ENCODE data around the gene ZNF521. TPM values are rescaled to one million over a fixed set of nuclear protein-coding genes. Genes with fewer than 3 reads are reported as not detected.
A peak's percentile ranks its signal among the peaks of the same experiment; 100 is the strongest.

Gene ZNF521
- total RNA-seq, 1 donor from 2014 or later, result 75.1 TPM

GRCh38 chr18:25322806-25323205 is 29.2 kb downstream of the ZNF521 start:
- peaks cover 9% of the 10 kb centered on the region for H3K36me3 Mint-ChIP-seq
- H3K27ac Mint-ChIP-seq, result no peak overlapping the region
- DNase-seq (ENCODE audit: extremely low spot score, unreplicated experiment), result no peak
- H3K27me3 Mint-ChIP-seq, result no peaks in the 10 kb centered on the region
- TF ChIP-seq, protein P1, sequence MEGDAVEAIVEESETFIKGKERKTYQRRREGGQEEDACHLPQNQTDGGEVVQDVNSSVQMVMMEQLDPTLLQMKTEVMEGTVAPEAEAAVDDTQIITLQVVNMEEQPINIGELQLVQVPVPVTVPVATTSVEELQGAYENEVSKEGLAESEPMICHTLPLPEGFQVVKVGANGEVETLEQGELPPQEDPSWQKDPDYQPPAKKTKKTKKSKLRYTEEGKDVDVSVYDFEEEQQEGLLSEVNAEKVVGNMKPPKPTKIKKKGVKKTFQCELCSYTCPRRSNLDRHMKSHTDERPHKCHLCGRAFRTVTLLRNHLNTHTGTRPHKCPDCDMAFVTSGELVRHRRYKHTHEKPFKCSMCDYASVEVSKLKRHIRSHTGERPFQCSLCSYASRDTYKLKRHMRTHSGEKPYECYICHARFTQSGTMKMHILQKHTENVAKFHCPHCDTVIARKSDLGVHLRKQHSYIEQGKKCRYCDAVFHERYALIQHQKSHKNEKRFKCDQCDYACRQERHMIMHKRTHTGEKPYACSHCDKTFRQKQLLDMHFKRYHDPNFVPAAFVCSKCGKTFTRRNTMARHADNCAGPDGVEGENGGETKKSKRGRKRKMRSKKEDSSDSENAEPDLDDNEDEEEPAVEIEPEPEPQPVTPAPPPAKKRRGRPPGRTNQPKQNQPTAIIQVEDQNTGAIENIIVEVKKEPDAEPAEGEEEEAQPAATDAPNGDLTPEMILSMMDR (conservative IDR thresholded peaks at IDR 0.05), result no peak
- no peak overlapping the region for H3K4me3 Mint-ChIP-seq
- H3K4me1 Mint-ChIP-seq (ENCODE audit: unreplicated experiment), result peaks cover 47% of the 10 kb centered on the region
- H3K9me3 Mint-ChIP-seq, result no peaks in the 10 kb centered on the region

GRCh38 chr18:25316381-25317018 is 35.5 kb downstream of the ZNF521 start:
- peaks cover 34% of the 10 kb centered on the region for H3K4me1 Mint-ChIP-seq (ENCODE audit: unreplicated experiment)
- peaks cover 9% of the 10 kb centered on the region for H3K36me3 Mint-ChIP-seq
- TF ChIP-seq, protein P1 (conservative IDR thresholded peaks at IDR 0.05), result no peak
- no peaks in the 10 kb centered on the region for H3K9me3 Mint-ChIP-seq
- no peak for DNase-seq (ENCODE audit: extremely low spot score, unreplicated experiment)
- peak overlapping the region; percentile 2 for H3K4me3 Mint-ChIP-seq
- no peak overlapping the region for H3K27ac Mint-ChIP-seq
- H3K27me3 Mint-ChIP-seq, result no peaks in the 10 kb centered on the region

GRCh38 chr18:25314838-25315190 is 37.2 kb downstream of the ZNF521 start:
- Mint-ChIP-seq H3K9me3 (no peaks in the 10 kb centered on the region), H3K36me3 (peaks cover 8% of the 10 kb centered on the region), H3K4me1 (ENCODE audit: unreplicated experiment) (peaks cover 47% of the 10 kb centered on the region), H3K27me3 (no peaks in the 10 kb centered on the region), H3K4me3 (no peak overlapping the region), H3K27ac (peak overlapping the region; percentile 26)
- no peak for DNase-seq (ENCODE audit: extremely low spot score, unreplicated experiment)
- TF ChIP-seq, protein P1 (conservative IDR thresholded peaks at IDR 0.05), result no peak

DNA sequence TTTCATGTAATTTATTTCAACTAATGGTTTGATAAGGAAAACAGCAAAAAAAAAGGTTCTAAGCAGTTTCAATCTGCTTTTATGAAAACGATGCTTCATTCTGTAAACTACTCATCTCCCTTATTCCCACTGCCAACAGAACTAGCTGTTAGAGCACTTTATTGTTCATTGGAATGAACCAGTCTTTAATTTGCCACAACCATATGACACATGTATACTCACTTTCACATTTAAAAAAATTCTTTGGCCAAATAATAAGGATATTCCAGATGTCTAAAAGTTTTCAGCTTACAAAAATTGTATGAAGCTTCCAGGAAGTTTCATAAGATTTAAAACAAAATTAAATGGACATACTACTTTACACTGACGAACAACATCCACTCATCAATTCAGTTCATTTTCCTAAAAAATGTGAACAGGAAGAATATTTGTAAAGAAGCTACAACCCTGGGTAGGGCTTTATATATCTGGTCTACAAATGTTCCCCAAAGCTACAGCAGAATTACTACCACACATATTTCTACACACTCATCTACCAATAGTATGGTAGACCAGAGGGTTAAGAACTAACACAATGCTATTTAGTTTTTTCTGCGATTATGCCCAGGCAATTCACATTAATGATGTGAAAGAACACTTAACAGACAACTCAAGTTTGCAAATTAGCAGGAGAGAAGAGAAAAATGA is 37.7 kb downstream of the ZNF521 start:
- Mint-ChIP-seq H3K4me1 (ENCODE audit: unreplicated experiment) (peaks cover 47% of the 10 kb centered on the region), H3K4me3 (no peak overlapping the region)
- DNase-seq (ENCODE audit: extremely low spot score, unreplicated experiment), result no peak

GRCh38 chr18:25313268-25313667 is 38.7 kb downstream of the ZNF521 start:
- no peak overlapping the region for H3K4me3 Mint-ChIP-seq
- TF ChIP-seq, protein P1 (conservative IDR thresholded peaks at IDR 0.05), result no peak
- DNase-seq (ENCODE audit: extremely low spot score, unreplicated experiment), result no peak
- peaks cover 5% of the 10 kb centered on the region for H3K36me3 Mint-ChIP-seq
- H3K27me3 Mint-ChIP-seq, result no peaks in the 10 kb centered on the region
- H3K9me3 Mint-ChIP-seq, result no peaks in the 10 kb centered on the region
- peaks cover 52% of the 10 kb centered on the region for H3K4me1 Mint-ChIP-seq (ENCODE audit: unreplicated experiment)
- H3K27ac Mint-ChIP-seq, result no peak overlapping the region

More for the DNA sequence above, 37.7 kb downstream of the ZNF521 start:
- Mint-ChIP-seq H3K27ac (no peak overlapping the region), H3K9me3 (no peaks in the 10 kb centered on the region), H3K36me3 (peaks cover 5% of the 10 kb centered on the region), H3K27me3 (no peaks in the 10 kb centered on the region)
- TF ChIP-seq, protein P1 (conservative IDR thresholded peaks at IDR 0.05), result no peak
